CD8-positive, alpha-beta memory T cell (primary cell): ENCODE data around the gene ANKRD42. TPM values are rescaled to one million over a fixed set of nuclear protein-coding genes. Genes with fewer than 3 reads are reported as not detected.

Experiments
- CTCF ChIA-PET: fragments of 350-600 bp; sonication (Branson Sonifier 250); formaldehyde crosslinking; loops from one replicate; lab custom pipeline; 2021; ENCODE audit warnings: antibody characterized with exemption; lab: Charles Lee
- POLR2A ChIA-PET: fragments of 350-600 bp; sonication (Branson Sonifier 250); formaldehyde crosslinking; loops from one replicate; lab custom pipeline; 2021; ENCODE audit warnings: antibody characterized with exemption; lab: Charles Lee
- DNase-seq, 5 donors: peaks; one replicate each; pipeline versions ENCODE4 v3.0.0 to v3.0.0-alpha.2; 2020 to 2022; ENCODE audit warnings: mixed read lengths in 1 of 5
- H3K27ac ChIP-seq: one replicate; pipeline ENCODE4 v1.7.0; 2013; ENCODE audit warnings: low read depth, mild to moderate bottlenecking, low read length, moderate library complexity
- H3K27me3 ChIP-seq: 2 replicates; pipeline ENCODE4 v1.7.0; 2013; ENCODE audit warnings: low read length, mild to moderate bottlenecking; ENCODE audit not compliant: insufficient read depth, poor library complexity, severe bottlenecking
- H3K36me3 ChIP-seq: 2 replicates; pipeline ENCODE4 v1.7.0; 2013; ENCODE audit warnings: mild to moderate bottlenecking, low read length, moderate library complexity; ENCODE audit not compliant: insufficient read depth
- H3K4me1 ChIP-seq: 2 replicates; pipeline ENCODE4 v1.7.0; 2013; ENCODE audit warnings: mild to moderate bottlenecking, low read length, moderate library complexity; ENCODE audit not compliant: insufficient read depth
- H3K4me3 ChIP-seq: 2 replicates; pipeline ENCODE4 v1.7.0; 2013; ENCODE audit warnings: mild to moderate bottlenecking, low read length
- H3K9me3 ChIP-seq: 2 replicates; pipeline ENCODE4 v1.7.0; 2013; ENCODE audit warnings: mild to moderate bottlenecking, low read length
- H3K27ac Mint-ChIP-seq, 8 donors: one replicate each; pipeline ENCODE4 v1.8.0; 2020 to 2021; ENCODE audit warnings: mixed read lengths in 8 of 8, mild to moderate bottlenecking in 6 of 8, inconsistent platforms in 3 of 8, moderate library complexity in 3 of 8
- H3K27me3 Mint-ChIP-seq, 2 donors: one replicate each; pipeline ENCODE4 v1.8.0; 2020 to 2021; ENCODE audit warnings: mixed read lengths in 2 of 2, mild to moderate bottlenecking in 1 of 2, moderate library complexity in 1 of 2
- H3K36me3 Mint-ChIP-seq, 3 donors: one replicate each; pipeline ENCODE4 v1.8.0; 2020 to 2021; ENCODE audit warnings: mixed read lengths in 3 of 3, inconsistent platforms in 1 of 3, mild to moderate bottlenecking in 1 of 3
- H3K4me1 Mint-ChIP-seq, 3 donors: one replicate each; pipeline ENCODE4 v1.8.0; 2020 to 2021; ENCODE audit warnings: mixed read lengths in 3 of 3, inconsistent platforms in 1 of 3, mild to moderate bottlenecking in 1 of 3
- H3K4me3 Mint-ChIP-seq, 7 donors: one replicate each; pipeline ENCODE4 v1.8.0; 2020 to 2021; ENCODE audit warnings: mixed read lengths in 7 of 7, mild to moderate bottlenecking in 6 of 7, moderate library complexity in 4 of 7, inconsistent platforms in 2 of 7
- H3K9me3 Mint-ChIP-seq, 5 donors: one replicate each; pipeline ENCODE4 v1.8.0; 2020 to 2022; ENCODE audit warnings: mixed read lengths in 5 of 5, mild to moderate bottlenecking in 3 of 5, moderate library complexity in 2 of 5, inconsistent platforms in 1 of 5
- polyA plus RNA-seq: library from polyadenylated mRNA; unstranded; fragments of 300-500 nt; fragmentation: Illumina TruSeq; gene quantifications from one replicate; pipeline ENCODE4 v1.2.3, GENCODE V29; 2021
- total RNA-seq, 2 experiments: library from RNA; stranded (reverse); gene quantifications; one replicate each; pipeline ENCODE4 v1.2.3, GENCODE V29; 2021

The ANKRD42 gene
- total and polyA plus RNA-seq, 3 experiments from 2014 or later = 6.0 to 10.3 (median 9.7) TPM

GRCh38 chr11:83282084-83282716 is 88.7 kb downstream of the ANKRD42 start:
- Histone ChIP-seq H3K9me3 (no peaks in the 10 kb centered on the region), H3K4me1 (peaks cover 25% of the 10 kb centered on the region), H3K27me3 (no peaks in the 10 kb centered on the region), H3K27ac (no peak overlapping the region), H3K4me3 (no peak overlapping the region), H3K36me3 (peaks cover 9% of the 10 kb centered on the region)
- Mint-ChIP-seq H3K27ac (peak overlapping the region in 3 of 8 donors; percentile 1 to 18 (median 4)), H3K4me3 (peak overlapping the region in 1 of 7 donors; percentile 10), H3K9me3 (peaks cover 0 to 5% (median 1%) of the 10 kb centered on the region in 5 donors), H3K4me1 (peaks cover 46 to 68% (median 54%) of the 10 kb centered on the region in 3 donors), H3K27me3 (no peaks in the 10 kb centered on the region), H3K36me3 (peaks cover 10 to 44% (median 11%) of the 10 kb centered on the region in 3 donors)
- POLR2A ChIA-PET = no interaction called here
- CTCF ChIA-PET = interaction anchor here (1.8 kb wide), 1 partner anchor 10 kb away, joined by 5 read pairs; no protein-coding TSS in a partner anchor
- no peak for DNase-seq

- Histone ChIP-seq H3K9me3 (no peaks in the 10 kb centered on the region), H3K4me3 (peak overlapping the region; percentile 84), H3K27ac (peak overlapping the region; percentile 93), H3K36me3 (no peaks in the 10 kb centered on the region), H3K27me3 (no peaks in the 10 kb centered on the region), H3K4me1 (peaks cover 25% of the 10 kb centered on the region)
- CTCF ChIA-PET = no interaction called here
- H3K27ac Mint-ChIP-seq = peak overlapping the region; percentile 97 to 100 (median 100)
- peaks cover 0 to 8% (median 2%) of the 10 kb centered on the region in 5 donors for H3K9me3 Mint-ChIP-seq
- no peak for DNase-seq
- peaks cover 3 to 6% of the 10 kb centered on the region in 2 donors for H3K27me3 Mint-ChIP-seq
- H3K4me1 Mint-ChIP-seq = peaks cover 46 to 66% (median 52%) of the 10 kb centered on the region in 3 donors
- H3K36me3 Mint-ChIP-seq = peaks cover 5 to 29% (median 7%) of the 10 kb centered on the region in 3 donors
- H3K4me3 Mint-ChIP-seq = peak overlapping the region; percentile 97 to 99 (median 98)
- POLR2A ChIA-PET = interaction anchor here (0.9 kb wide), 1 partner anchor 128 kb away, joined by 3 read pairs; the partner anchor contains the start of gene PCF11
These were observed 91.1 kb downstream of the ANKRD42 start for GRCh38 chr11:83284501-83285150.

- no peaks in the 10 kb centered on the region for H3K27me3 ChIP-seq
- H3K36me3 Mint-ChIP-seq = peaks cover 3 to 22% (median 4%) of the 10 kb centered on the region in 3 donors
- H3K9me3 ChIP-seq = no peaks in the 10 kb centered on the region
- DNase-seq = peak in 1 of 5 donors; percentile 2
- peak overlapping the region; percentile 93 for H3K27ac ChIP-seq
- peak overlapping the region; percentile 84 for H3K4me3 ChIP-seq
- ChIA-PET CTCF (interaction anchor here (1.0 to 1.7 kb wide), 4 partner anchors 8 to 128 kb away, joined by 3 to 5 read pairs (median 4); partner anchors contain the start of gene PCF11), POLR2A (interaction anchor here (0.5 to 1.7 kb wide), 7 partner anchors 9 to 385 kb away, joined by 3 to 20 read pairs (median 4); partner anchors contain the start of genes DDIAS, PCF11 and PRCP)
- H3K27ac Mint-ChIP-seq = peak overlapping the region; percentile 97 to 100 (median 100)
- peaks cover 3 to 6% of the 10 kb centered on the region in 2 donors for H3K27me3 Mint-ChIP-seq
- peaks cover 44 to 62% (median 47%) of the 10 kb centered on the region in 3 donors for H3K4me1 Mint-ChIP-seq
- H3K4me1 ChIP-seq = peaks cover 25% of the 10 kb centered on the region
- H3K4me3 Mint-ChIP-seq = peak overlapping the region; percentile 97 to 99 (median 98)
- H3K36me3 ChIP-seq = no peaks in the 10 kb centered on the region
- H3K9me3 Mint-ChIP-seq = peaks cover 0 to 8% (median 2%) of the 10 kb centered on the region in 5 donors
These were observed 91.7 kb downstream of the ANKRD42 start for GRCh38 chr11:83285151-83285770.

GRCh38 chr11:83285771-83286528 is 92.4 kb downstream of the ANKRD42 start, which contains the start of gene CCDC90B:
Gene CCDC90B (minus strand): TSS chr11:83286367. CDS start chr11:83285972, 395 bp downstream.
- Histone ChIP-seq H3K36me3 (no peaks in the 10 kb centered on the region), H3K9me3 (no peaks in the 10 kb centered on the region), H3K4me1 (peaks cover 25% of the 10 kb centered on the region), H3K4me3 (peak within 1 kb of the TSS; percentile 84), H3K27me3 (no peaks in the 10 kb centered on the region), H3K27ac (peak within 1 kb of the TSS; percentile 93)
- ChIA-PET POLR2A (interaction anchor here (0.5 to 1.7 kb wide), 7 partner anchors 9 to 385 kb away, joined by 3 to 20 read pairs (median 5); partner anchors contain the start of genes DDIAS, PCF11 and PRCP), CTCF (interaction anchor here (1.0 to 1.7 kb wide), 4 partner anchors 9 to 129 kb away, joined by 3 to 5 read pairs (median 4); partner anchors contain the start of gene PCF11)
- Mint-ChIP-seq H3K27me3 (peaks cover 3 to 6% of the 10 kb centered on the region in 2 donors), H3K4me3 (peak within 1 kb of the TSS; percentile 97 to 99 (median 98)), H3K9me3 (peaks cover 0 to 8% (median 2%) of the 10 kb centered on the region in 5 donors), H3K27ac (peak within 1 kb of the TSS; percentile 97 to 100 (median 100)), H3K4me1 (peaks cover 40 to 55% (median 42%) of the 10 kb centered on the region in 3 donors), H3K36me3 (peaks cover 1 to 17% (median 4%) of the 10 kb centered on the region in 3 donors)
- peak; percentile 87 to 98 (median 95) for DNase-seq

GRCh38 chr11:83287631-83288030 is 94.1 kb downstream of the ANKRD42 start:
- ChIA-PET CTCF (interaction anchor here (0.9 kb wide), 1 partner anchor 21 kb away, joined by 3 read pairs; no protein-coding TSS in a partner anchor), POLR2A (interaction anchor here (0.7 kb wide), 1 partner anchor 178 kb away, joined by 16 read pairs; no protein-coding TSS in a partner anchor)
- Mint-ChIP-seq H3K27me3 (peaks cover 3 to 6% of the 10 kb centered on the region in 2 donors), H3K27ac (peak overlapping the region in 5 of 8 donors; percentile 4 to 97 (median 63)), H3K4me3 (peak overlapping the region in 2 of 7 donors; percentile 31 to 64), H3K36me3 (peaks cover 1 to 15% (median 4%) of the 10 kb centered on the region in 3 donors), H3K9me3 (peaks cover 0 to 8% (median 2%) of the 10 kb centered on the region in 5 donors), H3K4me1 (peaks cover 34 to 40% (median 39%) of the 10 kb centered on the region in 3 donors)
- Histone ChIP-seq H3K27ac (no peak overlapping the region), H3K4me1 (peaks cover 25% of the 10 kb centered on the region), H3K36me3 (no peaks in the 10 kb centered on the region), H3K9me3 (no peaks in the 10 kb centered on the region), H3K27me3 (no peaks in the 10 kb centered on the region), H3K4me3 (no peak overlapping the region)
- DNase-seq = no peak

- H3K4me1 ChIP-seq = no peaks in the 10 kb centered on the region
- H3K27me3 ChIP-seq = no peaks in the 10 kb centered on the region
- peak overlapping the region in 3 of 8 donors; percentile 48 to 77 (median 67) for H3K27ac Mint-ChIP-seq
- H3K36me3 ChIP-seq = no peaks in the 10 kb centered on the region
- H3K4me1 Mint-ChIP-seq = peaks cover 5 to 6% (median 5%) of the 10 kb centered on the region in 3 donors
- no peaks in the 10 kb centered on the region for H3K36me3 Mint-ChIP-seq
- CTCF ChIA-PET = interaction anchor here (0.9 to 1.9 kb wide), 9 partner anchors 9 to 425 kb away, joined by 3 to 20 read pairs (median 4); partner anchors contain the start of gene DDIAS
- no peak overlapping the region for H3K4me3 ChIP-seq
- no peak overlapping the region for H3K27ac ChIP-seq
- POLR2A ChIA-PET = interaction anchor here (0.5 kb wide), 2 partner anchors 114 to 423 kb away, joined by 3 read pairs; no protein-coding TSS in a partner anchor
- no peaks in the 10 kb centered on the region for H3K9me3 ChIP-seq
- peak overlapping the region; percentile 3 to 76 (median 58) for H3K4me3 Mint-ChIP-seq
- peaks cover 6 to 24% of the 10 kb centered on the region in 2 donors for H3K27me3 Mint-ChIP-seq
- peaks cover 0 to 2% (median 0%) of the 10 kb centered on the region in 5 donors for H3K9me3 Mint-ChIP-seq
- DNase-seq = peak in 3 of 5 donors; percentile 9 to 47 (median 17)
These were observed 99.4 kb downstream of the ANKRD42 start for GRCh38 chr11:83292709-83293456.
